GM19328 (cell line): ENCODE measurements around the gene CHKB.
"Not testable (repeated sequence)": the region's sequence is repeated elsewhere in the genome, so short reads cannot be mapped to it uniquely, and the experiment has no call there.

ENCODE experiments used
- ATAC-seq: cut with Tn5 transposase; IDR thresholded peaks from one replicate; pipeline ENCODE4 v1.9.1; 2021; ENCODE audit warnings: mild to moderate bottlenecking, moderate library complexity; ENCODE audit not compliant: unreplicated experiment

Gene CHKB

GRCh38 chr22:50582493-50583293 is at the start of gene CHKB:
Gene CHKB (minus strand): TSS chr22:50582849. CDS start chr22:50582781, 68 bp downstream.
- ATAC-seq: peak; percentile 86

- no peak for ATAC-seq
Observed at GRCh38 chr22:50630376-50630775, 47.7 kb upstream of the CHKB start.

- ATAC-seq: peak; percentile 8
Observed at GRCh38 chr22:50628543-50629134, 46.0 kb upstream of the CHKB start.

GRCh38 chr22:50627642-50628542 is 45.2 kb upstream of the CHKB start, which contains the start of gene ARSA:
Gene ARSA (minus strand): TSS chr22:50628152. CDS start chr22:50627779, 373 bp downstream.
- peak; percentile 75 for ATAC-seq

- no peak for ATAC-seq
Observed at GRCh38 chr22:50626850-50627641, 44.4 kb upstream of the CHKB start.

- ATAC-seq: no peak
Observed at GRCh38 chr22:50626314-50626849, 43.7 kb upstream of the CHKB start.

- ATAC-seq: no peak
Observed at GRCh38 chr22:50625568-50626313, 43.1 kb upstream of the CHKB start.

- ATAC-seq: no peak
Observed at GRCh38 chr22:50625131-50625567, 42.5 kb upstream of the CHKB start.

GRCh38 chr22:50624347-50625130 is 41.9 kb upstream of the CHKB start:
- ATAC-seq: no peak

- no peak for ATAC-seq
Observed at GRCh38 chr22:50622723-50623327, 40.2 kb upstream of the CHKB start.

- no peak for ATAC-seq
Observed at GRCh38 chr22:50621948-50622722, 39.5 kb upstream of the CHKB start.

- no peak for ATAC-seq
Observed at GRCh38 chr22:50621356-50621880, 38.8 kb upstream of the CHKB start.

- ATAC-seq: no peak
Observed at GRCh38 chr22:50620593-50621355, 38.1 kb upstream of the CHKB start.

- not testable (repeated sequence) for ATAC-seq
Observed at GRCh38 chr22:50614296-50614695, 31.6 kb upstream of the CHKB start.

GRCh38 chr22:50613291-50613981 is 30.8 kb upstream of the CHKB start:
- no peak for ATAC-seq
